Bronchial epithelial cell (primary cell): ENCODE results near the gene EIF2AK2. TPM values are rescaled to one million over a fixed set of nuclear protein-coding genes. Genes with fewer than 3 reads are reported as not detected.
"Not testable (repeated sequence)": the region's sequence is repeated elsewhere in the genome, so short reads cannot be mapped to it uniquely, and the experiment has no call there.

Experiments used
- DNase-seq: peaks from one replicate; pipeline ENCODE4 v3.0.0-alpha.2; 2010; ENCODE audit warnings: low read depth
- FAIRE-seq: peaks from 2 replicates; lab custom pipeline; 2011; peaks lifted over from hg19 to GRCh38; lab: Jason Lieb, UNC
- H3K27me3 ChIP-seq: 2 replicates; pipeline ENCODE4 v1.5.1; 2011; ENCODE audit warnings: low read length; ENCODE audit not compliant: control insufficient read depth, insufficient read depth
- H3K36me3 ChIP-seq: 2 replicates; pipeline ENCODE4 v1.5.1; 2011; ENCODE audit warnings: low read length; ENCODE audit not compliant: control insufficient read depth, insufficient read depth
- H3K4me3 ChIP-seq: 2 replicates; pipeline ENCODE4 v1.5.1; 2011; ENCODE audit warnings: mild to moderate bottlenecking, low read depth, low read length, control low read depth
- CTCF ChIP-seq: IDR thresholded peaks from 2 replicates; pipeline ENCODE4 v1.5.1; 2011; ENCODE audit warnings: mild to moderate bottlenecking, moderate library complexity, low read length, control low read depth, inconsistent platforms; ENCODE audit not compliant: insufficient read depth, severe bottlenecking
- total RNA-seq: library from RNA; depleted of rRNA; stranded (reverse); fragments of >200 nt; gene quantifications from 2 replicates; pipeline ENCODE4 v1.2.1, GENCODE V29; 2014

Gene EIF2AK2
- total RNA-seq, 1 donor from 2014 or later, result 10.5 TPM

- Histone ChIP-seq H3K27me3 (no peaks in the 10 kb centered on the region), H3K4me3 (no peak overlapping the region), H3K36me3 (peaks cover 5% of the 10 kb centered on the region)
- TF ChIP-seq CTCF, result no peak
- no peak for FAIRE-seq
- no peak for DNase-seq
Measured at GRCh38 chr2:37198681-37199065, 41.9 kb upstream of the EIF2AK2 start.

GRCh38 chr2:37196320-37197195, 39.8 kb upstream of the EIF2AK2 start, which contains the start of gene CEBPZOS:
CEBPZOS (plus strand) TSS chr2:37196496; CDS start chr2:37199705, 3,209 bp downstream.
- DNase-seq (peak; percentile 71), FAIRE-seq (no peak)

DNA sequence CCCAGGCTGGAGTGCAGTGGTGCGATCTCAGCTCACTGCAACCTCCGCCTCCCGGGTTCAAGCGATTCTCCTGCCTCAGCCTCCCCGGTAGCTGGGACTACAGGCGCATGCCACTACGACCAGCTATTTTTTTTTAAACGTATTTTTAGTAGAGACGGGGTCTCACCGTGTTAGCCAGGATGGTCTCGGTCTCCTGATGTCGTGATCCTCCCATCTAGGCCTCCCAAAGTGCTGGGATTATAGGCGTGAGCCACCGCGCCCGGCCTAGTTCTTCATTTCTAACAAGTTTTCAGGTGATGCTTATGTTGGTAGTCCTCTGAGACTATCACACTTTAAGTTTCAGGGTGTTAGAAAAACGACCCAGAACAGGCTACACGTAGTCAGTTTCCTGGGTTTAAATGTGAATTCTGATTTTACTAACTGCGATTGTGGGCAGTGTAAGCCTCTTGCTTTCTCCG, 39.1 kb upstream of the EIF2AK2 start:
- not testable (repeated sequence) for DNase-seq, FAIRE-seq, H3K36me3 ChIP-seq, H3K27me3 ChIP-seq
- peak overlapping the region; percentile 68 for H3K4me3 ChIP-seq

More at GRCh38 chr2:37196320-37197195, 39.8 kb upstream of the EIF2AK2 start, which contains the start of gene CEBPZOS:
- H3K27me3 ChIP-seq, result no peaks in the 10 kb centered on the region
- no peak for TF ChIP-seq CTCF
- H3K36me3 ChIP-seq, result peaks cover 2% of the 10 kb centered on the region
- peak within 1 kb of the TSS; percentile 68 for H3K4me3 ChIP-seq

DNA sequence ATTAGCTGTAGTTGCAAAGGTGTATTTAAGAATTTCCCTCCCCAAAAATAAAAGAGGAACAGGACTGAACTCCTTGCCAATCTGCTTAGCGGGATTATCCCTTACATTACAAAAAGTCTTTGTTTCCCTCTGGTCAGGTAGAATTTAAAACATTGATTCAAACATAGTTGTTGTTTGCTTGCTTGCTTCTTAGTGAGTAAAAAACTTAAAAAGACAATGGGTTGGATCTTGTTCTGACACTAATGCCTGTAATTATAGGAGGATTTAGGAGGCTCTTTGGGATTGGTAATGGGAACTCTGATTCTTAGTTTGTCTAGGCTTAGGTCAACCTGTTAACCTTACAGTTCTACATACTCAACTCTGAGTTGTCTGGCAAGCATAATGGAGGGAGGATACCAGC, 35.8 kb upstream of the EIF2AK2 start:
- DNase-seq (no peak), FAIRE-seq (no peak)
- Histone ChIP-seq H3K27me3 (no peaks in the 10 kb centered on the region), H3K36me3 (no peaks in the 10 kb centered on the region), H3K4me3 (no peak overlapping the region)
- TF ChIP-seq CTCF, result no peak

DNA sequence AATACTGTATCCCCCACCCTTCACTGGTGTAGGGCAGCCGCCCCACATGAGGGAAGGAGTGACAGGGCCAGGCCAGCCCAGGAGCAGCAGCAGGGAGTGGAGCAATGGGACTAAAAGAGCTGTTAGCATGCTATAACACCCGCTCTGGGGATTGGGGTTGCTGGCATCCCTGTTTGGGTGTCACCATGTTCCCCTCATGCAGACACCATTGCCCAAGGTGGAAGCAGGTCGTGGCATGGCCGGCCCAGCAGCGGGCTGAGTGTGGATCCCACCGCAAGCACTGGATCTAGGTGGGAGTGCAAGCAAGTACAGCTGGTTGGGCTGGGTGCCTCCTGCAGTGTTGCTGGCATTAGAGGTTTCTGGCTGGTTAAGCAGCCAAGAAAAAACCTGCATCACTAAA, 35.0 kb upstream of the EIF2AK2 start:
- DNase-seq, result no peak
- FAIRE-seq, result no peak
- Histone ChIP-seq H3K36me3 (no peaks in the 10 kb centered on the region), H3K27me3 (no peaks in the 10 kb centered on the region), H3K4me3 (no peak overlapping the region)
- TF ChIP-seq CTCF, result no peak

- FAIRE-seq (no peak), DNase-seq (no peak)
- TF ChIP-seq CTCF, result no peak
- no peaks in the 10 kb centered on the region for H3K36me3 ChIP-seq
- H3K27me3 ChIP-seq, result no peaks in the 10 kb centered on the region
- H3K4me3 ChIP-seq, result no peak overlapping the region
Measured at GRCh38 chr2:37191253-37191652, 34.5 kb upstream of the EIF2AK2 start.
